Aorta (tissue), 5 donors: ENCODE measurements around the gene KRTAP3-3. TPM values are rescaled to one million over a fixed set of nuclear protein-coding genes. Genes with fewer than 3 reads are reported as not detected.

Experiments
- ATAC-seq: fragments of 200-7000 bp; cut with Tn5 transposase; one replicate; pipeline ENCODE4 v1.9.1; 2022; ENCODE audit warnings: moderate library complexity; ENCODE audit not compliant: low FRiP score
- DNase-seq, 2 donors: peaks; one replicate each; pipeline ENCODE4 v3.0.0-alpha.2; 2020
- H3K27ac ChIP-seq, 2 donors: one replicate each; pipeline ENCODE4 v1.5.1; 2013; ENCODE audit warnings: low read length in 2 of 2, mild to moderate bottlenecking in 2 of 2, moderate library complexity in 2 of 2, control low read depth in 1 of 2, inconsistent platforms in 1 of 2, low read depth in 1 of 2
- H3K27me3 ChIP-seq, 2 donors: one replicate each; pipeline ENCODE4 v1.6.1; 2013; ENCODE audit warnings: control low read depth in 1 of 2, low read length in 1 of 2, mild to moderate bottlenecking in 1 of 2, moderate library complexity in 1 of 2; ENCODE audit not compliant: insufficient read depth in 2 of 2, control insufficient read depth in 1 of 2
- H3K36me3 ChIP-seq, 2 donors: one replicate each; pipeline ENCODE4 v1.6.1; 2013; ENCODE audit warnings: control low read depth in 1 of 2, low read length in 1 of 2, mild to moderate bottlenecking in 1 of 2; ENCODE audit not compliant: insufficient read depth in 2 of 2, control insufficient read depth in 1 of 2
- H3K4me1 ChIP-seq, 2 donors: one replicate each; pipeline ENCODE4 v1.6.1; 2013; ENCODE audit warnings: low read length in 2 of 2, control low read depth in 1 of 2, mild to moderate bottlenecking in 1 of 2, moderate library complexity in 1 of 2; ENCODE audit not compliant: insufficient read depth in 2 of 2, control insufficient read depth in 1 of 2
- H3K4me3 ChIP-seq, 2 donors: one replicate each; pipeline ENCODE4 v1.5.1; 2013; ENCODE audit warnings: low read length in 2 of 2, control low read depth in 1 of 2, mild to moderate bottlenecking in 1 of 2
- H3K9me3 ChIP-seq: one replicate; pipeline ENCODE4 v1.6.1; 2013; ENCODE audit warnings: mild to moderate bottlenecking, low read length; ENCODE audit not compliant: control insufficient read depth
- WGBS, 2 donors: extraction: QIAGEN DNeasy Blood & Tissue Kit; methylation state at CpG; one replicate each; pipeline ENCODE4 v1.1.7; 2013; 5-methylcytosine and 5-hydroxymethylcytosine counted together
- intact Hi-C, 2 donors: fragments of 100-400 bp; cut with DNase I; formaldehyde crosslinking; loops; one replicate each; pipeline versions ENCODE4 v1.14.2 to v1.15.0; 2022
- polyA plus RNA-seq, 2 donors: library from polyadenylated mRNA; stranded (reverse); fragments of 200-250 nt; gene quantifications; one replicate each; pipeline ENCODE4 v1.2.3, GENCODE V29; 2013
- total RNA-seq, 2 donors: library from RNA; stranded (reverse); fragmentation: NEBNext Ultra II Directional; extraction: Animal tissue kit (Norgen Biotek cat#: 25700); gene quantifications; one replicate each; pipeline ENCODE4 v1.2.1, GENCODE V29; 2021
- donor health status: healthy with polysubstance abuse.
- donor health status: Bipolar disorder and iron deficiency.
- donor health status: DM: no; HTN: no; CAD: no.
- donor health status: DM: no; HTN: no; CAD: no.
- donor health status: DM: yes; HTN: yes; CAD: no.

The KRTAP3-3 gene
- total and polyA plus RNA-seq, 4 donors = not detected

- ATAC-seq (no peak), DNase-seq (no peak)
- H3K4me1 ChIP-seq = no peaks in the 10 kb centered on the region
- H3K27ac ChIP-seq = no peak overlapping the region
- 74 to 75% methylated on average over 4 of the region's 4 CpGs for whole genome bisulfite sequencing, 2 donors
- intact Hi-C loops = no loop called here
- H3K9me3 ChIP-seq = peaks cover 2% of the 10 kb centered on the region
- H3K36me3 ChIP-seq = no peaks in the 10 kb centered on the region
- no peaks in the 10 kb centered on the region for H3K27me3 ChIP-seq
- H3K4me3 ChIP-seq = no peak overlapping the region
These were observed 2.9 kb upstream of the KRTAP3-3 start for GRCh38 chr17:40996829-40997228.

- DNase-seq (no peak), ATAC-seq (no peak)
- no peaks in the 10 kb centered on the region for H3K36me3 ChIP-seq
- WGBS, 2 donors = 51 to 56% methylated on average over 1 of the region's 1 CpG
- H3K27me3 ChIP-seq = no peaks in the 10 kb centered on the region
- H3K4me1 ChIP-seq = no peaks in the 10 kb centered on the region
- H3K27ac ChIP-seq = no peak overlapping the region
- no peak overlapping the region for H3K4me3 ChIP-seq
- H3K9me3 ChIP-seq = peaks cover 2% of the 10 kb centered on the region
- intact Hi-C loops = no loop called here
These were observed 1.2 kb upstream of the KRTAP3-3 start for GRCh38 chr17:40995116-40995515.

GRCh38 chr17:40993084-40993483, 880 bp downstream of the KRTAP3-3 start:
- Histone ChIP-seq H3K4me3 (no peak overlapping the region), H3K4me1 (no peaks in the 10 kb centered on the region), H3K27ac (no peak overlapping the region), H3K27me3 (no peaks in the 10 kb centered on the region), H3K9me3 (peaks cover 2% of the 10 kb centered on the region), H3K36me3 (no peaks in the 10 kb centered on the region)
- no peak for ATAC-seq
- no peak for DNase-seq
- WGBS, 2 donors = 86 to 89% methylated on average over 2 of the region's 2 CpGs
- intact Hi-C loops = no loop called here

GRCh38 chr17:40992666-40993065, 1.3 kb downstream of the KRTAP3-3 start:
- H3K27ac ChIP-seq = no peak overlapping the region
- no peaks in the 10 kb centered on the region for H3K4me1 ChIP-seq
- ATAC-seq (no peak), DNase-seq (no peak)
- 82 to 87% methylated on average over 3 of the region's 3 CpGs for WGBS, 2 donors
- H3K4me3 ChIP-seq = no peak overlapping the region
- no peaks in the 10 kb centered on the region for H3K27me3 ChIP-seq
- no peaks in the 10 kb centered on the region for H3K36me3 ChIP-seq
- intact Hi-C loops = no loop called here
- H3K9me3 ChIP-seq = peaks cover 2% of the 10 kb centered on the region

- WGBS, 2 donors = 42 to 43% methylated on average over 8 of the region's 8 CpGs
- DNase-seq = no peak
- Histone ChIP-seq H3K27ac (no peak overlapping the region), H3K4me3 (no peak overlapping the region), H3K36me3 (no peaks in the 10 kb centered on the region), H3K9me3 (no peaks in the 10 kb centered on the region), H3K4me1 (no peaks in the 10 kb centered on the region), H3K27me3 (no peaks in the 10 kb centered on the region)
- ATAC-seq = no peak
- intact Hi-C loops = no loop called here
These were observed 7.0 kb downstream of the KRTAP3-3 start for GRCh38 chr17:40986920-40987319.

GRCh38 chr17:40984226-40984625, 9.7 kb downstream of the KRTAP3-3 start, which contains the start of gene KRT40:
Gene KRT40, minus strand, starts transcription at chr17:40984326. Its CDS starts 53 bp downstream, at chr17:40984273.
- H3K27me3 ChIP-seq = peaks cover 0 to 2% of the 10 kb centered on the region in 2 donors
- no peak for ATAC-seq
- WGBS, 2 donors = 34 to 36% methylated on average over 3 of the region's 3 CpGs
- no peaks in the 10 kb centered on the region for H3K36me3 ChIP-seq
- H3K4me1 ChIP-seq = no peaks in the 10 kb centered on the region
- no peak for DNase-seq
- H3K27ac ChIP-seq = no peak within 1 kb of the TSS
- no peak within 1 kb of the TSS for H3K4me3 ChIP-seq
- H3K9me3 ChIP-seq = no peaks in the 10 kb centered on the region
- intact Hi-C loops = no loop called here

GRCh38 chr17:40981115-40981514, 12.8 kb downstream of the KRTAP3-3 start:
- Histone ChIP-seq H3K4me1 (no peaks in the 10 kb centered on the region), H3K4me3 (no peak overlapping the region), H3K36me3 (no peaks in the 10 kb centered on the region), H3K27me3 (peaks cover 0 to 2% of the 10 kb centered on the region in 2 donors), H3K9me3 (no peaks in the 10 kb centered on the region), H3K27ac (no peak overlapping the region)
- ATAC-seq (no peak), DNase-seq (no peak)
- intact Hi-C loops = no loop called here
- 46 to 50% methylated on average over 5 of the region's 5 CpGs for WGBS, 2 donors

- Histone ChIP-seq H3K4me1 (no peaks in the 10 kb centered on the region), H3K27me3 (peaks cover 0 to 2% of the 10 kb centered on the region in 2 donors), H3K27ac (no peak overlapping the region), H3K9me3 (no peaks in the 10 kb centered on the region), H3K4me3 (no peak overlapping the region), H3K36me3 (no peaks in the 10 kb centered on the region)
- intact Hi-C loops = no loop called here
- no peak for ATAC-seq
- WGBS, 2 donors = 6 to 8% methylated on average over 8 of the region's 8 CpGs
- no peak for DNase-seq
These were observed 13.4 kb downstream of the KRTAP3-3 start for GRCh38 chr17:40980596-40980995.

GRCh38 chr17:40980117-40980516, 13.8 kb downstream of the KRTAP3-3 start:
- no peaks in the 10 kb centered on the region for H3K9me3 ChIP-seq
- H3K27me3 ChIP-seq = peaks cover 0 to 2% of the 10 kb centered on the region in 2 donors
- ATAC-seq = no peak
- intact Hi-C loops = no loop called here
- no peak overlapping the region for H3K4me3 ChIP-seq
- no peak for DNase-seq
- 85 to 90% methylated on average over 3 of the region's 3 CpGs for WGBS, 2 donors
- H3K4me1 ChIP-seq = no peaks in the 10 kb centered on the region
- H3K27ac ChIP-seq = no peak overlapping the region
- no peaks in the 10 kb centered on the region for H3K36me3 ChIP-seq
